RWPE1 (cell line): ENCODE results near the gene SORT1.

Experiments used
- CTCF ChIA-PET: fragments of 350-600 bp; sonication (Branson Sonifier 250); formaldehyde crosslinking; extraction: SDS; loops from one replicate; lab custom pipeline; 2021; lab: Yijun Ruan, JAX
- POLR2A ChIA-PET: fragments of 400-600 bp; formaldehyde crosslinking; extraction: SDS; loops from one replicate; lab custom pipeline; 2020; ENCODE audit warnings: antibody characterized with exemption; ENCODE audit not compliant: low non-redundant PET; lab: Yijun Ruan, JAX
- DNase-seq: peaks from one replicate; pipeline ENCODE4 v3.0.0; 2012; ENCODE audit warnings: low spot score
- H3K27ac ChIP-seq: fragments of 450-650 bp; 2 replicates; pipeline ENCODE4 v1.5.1; 2017
- TF ChIP-seq, protein P1 (sequence below): fragments of 450-650 bp; conservative IDR thresholded peaks from 2 replicates; pipeline ENCODE4 v1.5.1; 2017; ENCODE audit warnings: low read depth, mild to moderate bottlenecking

SORT1 gene

DNA sequence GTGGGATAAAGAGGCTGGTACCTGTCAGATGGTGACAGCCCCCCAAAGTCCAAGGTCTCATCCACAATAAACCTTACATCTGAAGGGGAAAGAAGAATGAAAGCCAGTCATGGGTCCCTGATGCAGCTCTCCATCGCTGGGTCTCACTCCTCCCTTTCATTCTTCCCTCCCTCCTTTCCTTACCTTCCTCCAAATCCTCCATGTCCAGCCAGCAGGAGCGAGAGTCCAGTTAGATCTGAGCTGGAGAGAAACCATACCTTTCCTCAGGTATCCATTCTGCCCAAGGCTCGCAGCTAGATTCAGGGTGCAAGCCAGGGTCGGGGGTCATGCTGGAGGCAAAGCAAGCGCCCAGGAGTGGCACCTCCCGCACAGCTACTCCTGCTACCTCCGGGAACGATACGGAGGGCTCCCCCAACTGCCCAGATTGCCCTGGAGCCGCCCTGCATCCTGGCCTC is 115.2 kb downstream of the SORT1 start:
- H3K27ac ChIP-seq: peak overlapping the region; percentile 91
- TF ChIP-seq, protein P1, sequence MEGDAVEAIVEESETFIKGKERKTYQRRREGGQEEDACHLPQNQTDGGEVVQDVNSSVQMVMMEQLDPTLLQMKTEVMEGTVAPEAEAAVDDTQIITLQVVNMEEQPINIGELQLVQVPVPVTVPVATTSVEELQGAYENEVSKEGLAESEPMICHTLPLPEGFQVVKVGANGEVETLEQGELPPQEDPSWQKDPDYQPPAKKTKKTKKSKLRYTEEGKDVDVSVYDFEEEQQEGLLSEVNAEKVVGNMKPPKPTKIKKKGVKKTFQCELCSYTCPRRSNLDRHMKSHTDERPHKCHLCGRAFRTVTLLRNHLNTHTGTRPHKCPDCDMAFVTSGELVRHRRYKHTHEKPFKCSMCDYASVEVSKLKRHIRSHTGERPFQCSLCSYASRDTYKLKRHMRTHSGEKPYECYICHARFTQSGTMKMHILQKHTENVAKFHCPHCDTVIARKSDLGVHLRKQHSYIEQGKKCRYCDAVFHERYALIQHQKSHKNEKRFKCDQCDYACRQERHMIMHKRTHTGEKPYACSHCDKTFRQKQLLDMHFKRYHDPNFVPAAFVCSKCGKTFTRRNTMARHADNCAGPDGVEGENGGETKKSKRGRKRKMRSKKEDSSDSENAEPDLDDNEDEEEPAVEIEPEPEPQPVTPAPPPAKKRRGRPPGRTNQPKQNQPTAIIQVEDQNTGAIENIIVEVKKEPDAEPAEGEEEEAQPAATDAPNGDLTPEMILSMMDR: no peak
- POLR2A ChIA-PET: interaction anchor here (0.5 kb wide), 1 partner anchor 97 kb away, joined by 3 read pairs; no protein-coding TSS in a partner anchor
- CTCF ChIA-PET: interaction anchor here (1.1 kb wide), 1 partner anchor 28 kb away, joined by 5 read pairs; no protein-coding TSS in a partner anchor
- no peak for DNase-seq

DNA sequence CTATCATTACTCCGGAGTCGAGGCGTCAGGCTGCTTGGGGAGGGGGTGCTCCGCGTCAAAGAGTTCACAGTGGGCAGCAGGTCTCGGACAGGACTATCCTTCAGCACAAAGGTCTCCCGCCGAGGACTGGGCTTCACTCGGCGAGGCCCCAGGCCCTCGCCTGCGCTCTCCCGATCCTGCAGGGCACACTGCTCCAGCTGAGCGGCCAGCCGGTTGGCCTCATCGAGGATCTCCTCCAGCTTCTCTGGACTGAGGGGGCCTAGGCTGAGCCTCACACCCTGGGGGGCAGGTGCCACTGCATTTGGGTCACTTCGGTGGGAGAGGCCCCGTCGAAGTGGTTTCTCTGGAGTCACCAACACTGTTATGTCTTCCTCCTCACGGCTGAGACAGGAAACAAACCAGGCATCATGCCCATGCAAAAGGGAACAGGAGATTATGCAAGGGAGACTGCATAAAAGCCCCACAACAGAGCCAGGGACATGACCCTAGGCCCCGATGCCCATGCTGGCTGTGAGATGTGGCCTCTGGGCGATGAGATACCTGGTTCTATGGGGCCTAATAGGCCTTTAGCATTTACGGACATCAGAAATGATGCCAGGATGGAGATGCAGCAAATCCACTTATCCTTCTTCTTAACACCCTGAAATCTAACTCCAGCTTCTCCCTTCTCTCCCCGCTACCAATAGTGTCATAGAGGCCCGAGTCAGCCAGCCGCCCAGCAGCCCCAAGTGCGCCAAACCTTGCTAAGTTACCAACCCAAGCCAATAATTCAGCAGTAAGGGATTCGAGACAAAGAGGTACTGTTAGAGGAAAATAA is 115.8 kb downstream of the SORT1 start:
- H3K27ac ChIP-seq: peak overlapping the region; percentile 91
- TF ChIP-seq, protein P1: no peak
- CTCF ChIA-PET: no interaction called here
- DNase-seq: no peak
- POLR2A ChIA-PET: interaction anchor here (0.6 kb wide), 1 partner anchor 117 kb away, joined by 7 read pairs; no protein-coding TSS in a partner anchor

DNA sequence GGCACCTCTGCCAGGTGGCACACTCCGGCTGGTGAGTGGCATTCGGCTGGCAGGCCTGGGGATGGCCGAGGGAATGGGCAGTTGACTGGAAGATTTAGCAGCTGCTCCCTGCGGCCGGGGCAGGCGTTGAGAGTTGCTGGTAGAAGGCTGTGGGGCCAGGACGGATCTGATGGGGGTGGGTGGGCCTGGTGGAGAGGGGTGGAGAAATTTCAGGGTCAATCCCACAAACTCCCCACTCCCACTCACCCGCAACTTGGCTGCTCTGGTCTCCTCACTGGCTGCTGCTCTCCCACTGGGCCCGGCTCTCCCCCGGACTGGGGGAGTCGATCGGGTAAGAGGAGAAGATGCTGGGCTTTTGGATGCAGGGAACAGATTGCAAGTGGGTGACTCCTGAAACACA is 116.9 kb downstream of the SORT1 start:
- ChIA-PET POLR2A (interaction anchor here (0.6 kb wide), 1 partner anchor 118 kb away, joined by 7 read pairs; no protein-coding TSS in a partner anchor), CTCF (interaction anchor here (1.3 kb wide), 1 partner anchor 26 kb away, joined by 3 read pairs; no protein-coding TSS in a partner anchor)
- TF ChIP-seq, protein P1: no peak
- peak overlapping the region; percentile 89; the same call in 1 of the 2 replicates for H3K27ac ChIP-seq
- no peak for DNase-seq

DNA sequence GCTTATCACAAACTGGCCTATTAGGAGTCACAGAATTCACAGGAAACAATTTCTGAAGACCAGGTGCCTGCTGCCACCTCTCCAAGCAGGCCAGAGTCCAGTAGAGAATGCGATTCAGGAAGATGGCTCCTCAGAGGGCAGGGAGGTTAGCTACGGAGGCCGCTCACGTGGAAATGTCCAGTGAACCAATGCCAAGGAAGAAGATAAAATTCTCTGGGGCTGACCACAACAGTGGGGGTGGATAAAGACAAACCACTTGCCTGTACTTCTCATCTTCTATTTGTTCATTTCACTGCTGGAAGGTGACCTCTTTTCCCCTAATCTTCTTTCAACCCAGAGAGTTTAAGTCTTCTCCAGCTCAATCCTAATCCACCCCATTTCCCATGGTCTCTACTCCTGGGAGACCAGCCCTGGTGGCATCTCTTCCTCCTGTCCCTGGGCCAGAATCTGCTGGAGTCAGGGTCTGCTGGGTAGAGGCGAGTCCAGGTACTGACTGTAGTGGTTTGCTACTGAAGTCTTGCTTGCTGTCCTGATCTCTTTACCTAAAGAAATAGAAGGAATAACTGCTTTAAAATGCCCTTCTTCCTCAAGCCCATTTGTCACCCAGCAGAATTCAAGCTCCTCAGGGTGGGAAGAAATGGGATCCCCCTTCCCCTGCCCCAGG is 118.0 kb downstream of the SORT1 start:
- H3K27ac ChIP-seq: peak overlapping the region; percentile 89
- ChIA-PET CTCF (interaction anchor here (0.6 to 1.3 kb wide), 3 partner anchors 8 to 25 kb away, joined by 3 read pairs; no protein-coding TSS in a partner anchor), POLR2A (no interaction called here)
- TF ChIP-seq, protein P1: no peak
- no peak for DNase-seq

DNA sequence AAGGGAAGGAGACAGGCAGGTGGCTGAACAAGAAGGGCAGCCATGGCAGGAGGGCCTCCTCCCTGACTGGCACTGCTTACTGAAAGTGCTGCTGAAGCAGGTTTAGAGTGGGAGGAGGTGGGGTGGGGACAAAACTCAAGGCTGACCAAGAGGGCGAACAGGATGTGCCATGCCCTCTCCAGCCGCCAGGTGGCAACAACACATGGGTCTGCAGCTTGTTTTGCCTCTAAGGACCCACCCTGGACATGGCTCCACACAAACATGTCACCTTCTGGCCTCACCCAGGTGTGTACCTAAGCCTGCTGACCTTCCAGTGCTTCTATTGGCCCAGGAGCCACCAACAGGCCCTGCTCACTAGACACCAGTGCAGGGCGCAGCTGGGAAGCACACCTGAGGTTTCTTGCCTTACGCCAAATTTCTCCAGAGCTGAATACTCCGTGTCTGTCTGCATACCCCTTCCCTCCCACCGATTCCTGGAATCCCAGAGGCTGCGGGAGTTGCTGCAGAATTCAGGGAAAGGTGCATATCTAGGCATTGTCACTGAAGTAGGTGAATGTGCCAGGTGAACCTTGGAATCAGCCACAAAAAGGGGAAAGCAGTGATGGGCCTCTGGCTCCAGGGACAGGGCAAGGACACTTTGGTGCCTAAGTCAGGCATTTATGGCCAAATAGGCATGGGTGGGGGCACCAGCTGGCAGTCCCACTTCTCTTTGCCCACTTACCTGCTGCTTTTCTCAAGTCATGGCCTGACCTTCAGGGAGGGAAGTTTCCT is 120.1 kb downstream of the SORT1 start:
- peak overlapping the region; percentile 89 for H3K27ac ChIP-seq
- ChIA-PET POLR2A (no interaction called here), CTCF (interaction anchor here (0.5 to 1.9 kb wide), 11 partner anchors 8 to 733 kb away, joined by 3 to 12 read pairs (median 4); partner anchors contain the start of gene SORT1)
- DNase-seq: peak; percentile 55
- TF ChIP-seq, protein P1: peak; percentile 87
